GM12878 (cell line): Measurements from ENCODE around the gene C11orf65. TPM values are rescaled to one million over a fixed set of nuclear protein-coding genes. Genes with fewer than 3 reads are reported as not detected.
A peak's percentile ranks its signal among the peaks of the same experiment; 100 is the strongest.

ENCODE experiments used
- ATAC-seq: fragments of 200-7000 bp; cut with Tn5 transposase; 3 replicates; pipeline ENCODE4 v1.9.1; 2020; ENCODE audit warnings: mild to moderate bottlenecking, moderate library complexity
- BruUV-seq: library from RNA; stranded (reverse); fragments of 400-500 nt; replicated peaks from 2 replicates; lab custom pipeline; 2021; lab: Mats Ljungman, UMichigan
- CTCF ChIA-PET: fragments of 300-600 bp; sonication (Branson Sonifier 250); formaldehyde crosslinking; extraction: SDS; loops from one replicate; lab custom pipeline; 2021; ENCODE audit warnings: inconsistent platforms; lab: Yijun Ruan, JAX
- POLR2A ChIA-PET: fragments of 350-600 bp; formaldehyde crosslinking; extraction: SDS; loops from one replicate; lab custom pipeline; 2021; ENCODE audit warnings: inconsistent platforms; lab: Charles Lee
- RAD21 ChIA-PET: fragments of 300-600 bp; sonication (Branson Sonifier 250); formaldehyde crosslinking; loops from one replicate; lab custom pipeline; 2023; ENCODE audit warnings: antibody characterized with exemption; ENCODE audit not compliant: unreplicated experiment; lab: Charles Lee
- SMC1A ChIA-PET: fragments of 300-600 bp; sonication (Branson Sonifier 250); formaldehyde crosslinking; loops from one replicate; lab custom pipeline; 2023; ENCODE audit not compliant: unreplicated experiment, uncharacterized antibody; lab: Charles Lee
- DNase-seq: peaks from one replicate; pipeline ENCODE4 v3.0.0-alpha.2; 2011; ENCODE audit warnings: low read depth, low spot score
- FAIRE-seq: peaks from 3 replicates; lab custom pipeline; 2011; peaks lifted over from hg19 to GRCh38; lab: Jason Lieb, UNC
- H2AFZ ChIP-seq: 2 replicates; pipeline ENCODE4 v1.6.0; 2011; ENCODE audit warnings: low read depth, low read length, control low read depth; ENCODE audit not compliant: control insufficient read depth
- H3K27ac ChIP-seq: 2 replicates; pipeline ENCODE4 v1.5.1; 2011; ENCODE audit warnings: control low read depth; ENCODE audit not compliant: control insufficient read depth, insufficient read depth
- H3K27me3 ChIP-seq, 2 experiments: replicated peaks in 1 of 2; 2 replicates each; pipeline versions ENCODE4 v1.6.0 to v1.6.1; 2011; ENCODE audit warnings: low read length in 1 of 2; ENCODE audit not compliant: control insufficient read depth in 2 of 2, insufficient read depth in 2 of 2
- H3K36me3 ChIP-seq, 2 experiments: 2 replicates each; pipeline ENCODE4 v1.5.1; 2011; ENCODE audit warnings: low read length in 1 of 2; ENCODE audit not compliant: control insufficient read depth in 2 of 2, insufficient read depth in 2 of 2
- H3K4me1 ChIP-seq: 2 replicates; pipeline ENCODE4 v1.6.1; 2011; ENCODE audit warnings: mild to moderate bottlenecking, low read length, moderate library complexity, mixed read lengths; ENCODE audit not compliant: control insufficient read depth, insufficient read depth
- H3K4me2 ChIP-seq: 2 replicates; pipeline ENCODE4 v1.6.0; 2011; ENCODE audit warnings: control low read depth; ENCODE audit not compliant: control insufficient read depth, insufficient read depth
- H3K4me3 ChIP-seq: fragments of 200-600 bp; sonication (generic); 2 replicates; pipeline ENCODE4 v1.5.1; 2016
- H3K79me2 ChIP-seq: 2 replicates; pipeline ENCODE4 v1.6.0; 2011; ENCODE audit warnings: low read length; ENCODE audit not compliant: control insufficient read depth, insufficient read depth
- H3K9ac ChIP-seq: 2 replicates; pipeline ENCODE4 v1.8.0; 2011; ENCODE audit warnings: low read length, control low read depth, mixed read lengths; ENCODE audit not compliant: control insufficient read depth, insufficient read depth
- H3K9me3 ChIP-seq: replicated peaks from 3 replicates; pipeline ENCODE4 v1.5.1; 2011; ENCODE audit warnings: mild to moderate bottlenecking, low read length; ENCODE audit not compliant: control insufficient read depth, insufficient read depth
- H4K20me1 ChIP-seq: 2 replicates; pipeline ENCODE4 v1.6.0; 2011; ENCODE audit not compliant: control insufficient read depth, insufficient read depth
- BACH1 ChIP-seq: fragments of 450-650 bp; IDR thresholded peaks from 2 replicates; pipeline ENCODE4 v1.6.1; 2017; ENCODE audit warnings: mild to moderate bottlenecking, borderline replicate concordance
- BCL11A ChIP-seq: IDR thresholded peaks from 2 replicates; pipeline ENCODE4 v1.6.1; 2011; ENCODE audit warnings: low read depth, low read length
- CEBPB ChIP-seq, 2 experiments: fragments of 150-350 bp in 1 of 2; IDR thresholded peaks; 2 replicates each; pipeline ENCODE4 v1.6.1; 2012 to 2014; ENCODE audit warnings: low read depth in 2 of 2, low read length in 2 of 2, borderline replicate concordance in 1 of 2, inconsistent platforms in 1 of 2
- GABPA ChIP-seq: IDR thresholded peaks from 2 replicates; pipeline ENCODE4 v1.6.1; 2014; ENCODE audit warnings: antibody characterized with exemption, low read depth, mild to moderate bottlenecking, inconsistent platforms
- IKZF1 ChIP-seq: fragments of 450-650 bp; conservative IDR thresholded peaks from 2 replicates; pipeline ENCODE4 v1.6.1; 2017; ENCODE audit warnings: antibody characterized with exemption, mild to moderate bottlenecking
- MEF2A ChIP-seq: IDR thresholded peaks from 2 replicates; pipeline ENCODE4 v1.6.1; 2011; ENCODE audit warnings: low read depth, mild to moderate bottlenecking, low read length, moderate library complexity; ENCODE audit not compliant: insufficient read depth
- NFXL1 ChIP-seq: fragments of 450-650 bp; IDR thresholded peaks from 2 replicates; pipeline ENCODE4 v1.6.1; 2017; ENCODE audit warnings: antibody characterized with exemption, mild to moderate bottlenecking, borderline replicate concordance
- PAX5 ChIP-seq: IDR thresholded peaks from 2 replicates; pipeline ENCODE4 v1.6.1; 2011; ENCODE audit warnings: low read depth, low read length, borderline replicate concordance
- SMAD5 ChIP-seq: IDR thresholded peaks from 2 replicates; pipeline ENCODE4 v1.6.1; 2016; ENCODE audit warnings: antibody characterized with exemption, low read depth
- TBL1XR1 ChIP-seq: IDR thresholded peaks from 2 replicates; pipeline ENCODE4 v1.6.1; 2012; ENCODE audit warnings: low read depth, low read length, improper control_type of control experiment
- WGBS: methylation state at CpG from one replicate; pipeline ENCODE4 v1.1.6; 2016; ENCODE audit warnings: low lambda C conversion rate; ENCODE audit not compliant: insufficient replicate concordance, insufficient coverage; ENCODE audit errors: missing lambda C conversion rate; 5-methylcytosine and 5-hydroxymethylcytosine counted together
- in situ Hi-C: fragments of 300-500 bp; cut with MboI; formaldehyde crosslinking; loops from 9 replicates; pipeline ENCODE4 v1.14.3; 2018; ENCODE audit warnings: mixed read lengths
- intact Hi-C: fragments of 100-400 bp; cut with micrococcal nuclease; formaldehyde crosslinking; loops from one replicate; pipeline ENCODE4 v1.14.2; 2022; ENCODE audit not compliant: unreplicated experiment
- polyA plus RNA-seq, 11 experiments: library from polyadenylated mRNA; depleted of rRNA in 4 of 11; unstranded in 6 of 11; stranded (reverse) in 5 of 11; fragments of >200 nt; fragmentation: Nextera tagmentation in 4 of 11; fragmentation: Illumina TruSeq in 1 of 11; extraction: Ambion mirVana in 4 of 11; extraction: Trizol in 1 of 11; gene quantifications; 1 replicate in 1 of 11; 2 replicates in 10 of 11; pipeline versions ENCODE4 v1.2.1 to v1.2.3, GENCODE V29; 2011 to 2016; ENCODE audit warnings: inconsistent platforms in 2 of 11, missing spikeins in 2 of 11, low read depth in 1 of 11
- total RNA-seq, 4 experiments: library from RNA; depleted of rRNA in 3 of 4; stranded (reverse); fragments of >200 nt in 3 of 4; fragmentation: Illumina TruSeq in 1 of 4; extraction: Trizol in 1 of 4; gene quantifications; 2 replicates each; pipeline versions ENCODE4 v1.2.1 to v1.2.3, GENCODE V29; 2013 to 2021
- TF ChIP-seq, protein P1 (sequence below): fragments of 450-650 bp; formaldehyde crosslinking; IDR thresholded peaks from 2 replicates; pipeline ENCODE4 v1.5.0; 2022; ENCODE audit warnings: mild to moderate bottlenecking, missing genetic modification characterization
- TF ChIP-seq, protein P2 (sequence below): IDR thresholded peaks from 2 replicates; pipeline ENCODE4 v1.6.1; 2012; ENCODE audit warnings: mild to moderate bottlenecking, low read depth, low read length

The C11orf65 gene
- total and polyA plus RNA-seq, 10 of the 15 experiments (the other 5 are each of a cell fraction or from before 2014, with no cell fraction given) = 0.71 to 2.0 (median 1.2) TPM

DNA sequence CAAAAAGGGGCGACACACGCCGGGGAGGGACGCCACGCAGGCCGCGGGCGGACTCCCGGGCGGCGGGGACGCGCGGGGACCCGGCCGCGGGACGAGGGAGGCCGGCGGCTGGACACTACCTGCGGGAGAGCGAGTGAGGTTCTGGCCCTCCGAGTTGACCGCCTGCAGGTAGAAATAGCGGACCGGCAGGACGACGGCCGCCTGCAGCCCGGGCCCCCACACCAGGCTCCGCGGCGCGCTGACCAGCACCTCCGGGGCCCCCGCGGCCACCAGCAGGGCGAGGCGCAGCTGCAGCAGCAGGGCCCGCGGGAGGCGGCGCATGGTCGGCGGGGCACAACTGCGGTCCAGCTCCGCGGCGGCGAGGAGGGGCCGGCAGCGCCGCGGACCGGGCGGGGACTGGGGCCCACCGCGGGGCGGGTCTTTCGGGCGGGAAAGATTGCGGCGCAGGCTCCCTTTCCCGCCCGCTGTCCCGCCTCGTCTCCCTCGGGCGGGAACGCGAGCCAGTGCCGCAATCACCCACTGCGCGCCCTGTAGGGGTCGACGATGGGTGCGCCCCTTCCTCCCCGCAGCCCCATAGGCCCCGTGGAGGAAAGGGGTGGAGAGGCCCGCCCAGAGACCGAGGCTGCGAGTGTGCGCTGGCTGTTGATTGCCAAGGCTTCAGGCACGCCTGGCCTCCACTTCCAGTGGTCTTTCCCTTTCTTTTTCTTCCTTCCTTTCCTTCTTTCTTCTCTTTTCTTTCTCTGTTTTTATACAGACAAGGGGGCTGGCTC is 30.9 kb upstream of the C11orf65 start, which contains the start of gene POGLUT3:
Gene POGLUT3, minus strand, starts transcription at position 339 of the 770 bp plus-strand sequence. Its CDS starts 18 bp downstream, at position 321.
- DNase-seq = no peak
- TF ChIP-seq TBL1XR1 (no peak), BCL11A (no peak), MEF2A (no peak), GABPA (no peak), CEBPB (IDR thresholded peaks at IDR 0.05; ENCODE audit: borderline replicate concordance in 1 of 2, low read depth in 2 of 2, low read length in 2 of 2) (no peak), SMAD5 (no peak), PAX5 (no peak), BACH1 (peak; percentile 75), IKZF1 (peak; percentile 68), NFXL1 (no peak)
- TF ChIP-seq, protein P1, sequence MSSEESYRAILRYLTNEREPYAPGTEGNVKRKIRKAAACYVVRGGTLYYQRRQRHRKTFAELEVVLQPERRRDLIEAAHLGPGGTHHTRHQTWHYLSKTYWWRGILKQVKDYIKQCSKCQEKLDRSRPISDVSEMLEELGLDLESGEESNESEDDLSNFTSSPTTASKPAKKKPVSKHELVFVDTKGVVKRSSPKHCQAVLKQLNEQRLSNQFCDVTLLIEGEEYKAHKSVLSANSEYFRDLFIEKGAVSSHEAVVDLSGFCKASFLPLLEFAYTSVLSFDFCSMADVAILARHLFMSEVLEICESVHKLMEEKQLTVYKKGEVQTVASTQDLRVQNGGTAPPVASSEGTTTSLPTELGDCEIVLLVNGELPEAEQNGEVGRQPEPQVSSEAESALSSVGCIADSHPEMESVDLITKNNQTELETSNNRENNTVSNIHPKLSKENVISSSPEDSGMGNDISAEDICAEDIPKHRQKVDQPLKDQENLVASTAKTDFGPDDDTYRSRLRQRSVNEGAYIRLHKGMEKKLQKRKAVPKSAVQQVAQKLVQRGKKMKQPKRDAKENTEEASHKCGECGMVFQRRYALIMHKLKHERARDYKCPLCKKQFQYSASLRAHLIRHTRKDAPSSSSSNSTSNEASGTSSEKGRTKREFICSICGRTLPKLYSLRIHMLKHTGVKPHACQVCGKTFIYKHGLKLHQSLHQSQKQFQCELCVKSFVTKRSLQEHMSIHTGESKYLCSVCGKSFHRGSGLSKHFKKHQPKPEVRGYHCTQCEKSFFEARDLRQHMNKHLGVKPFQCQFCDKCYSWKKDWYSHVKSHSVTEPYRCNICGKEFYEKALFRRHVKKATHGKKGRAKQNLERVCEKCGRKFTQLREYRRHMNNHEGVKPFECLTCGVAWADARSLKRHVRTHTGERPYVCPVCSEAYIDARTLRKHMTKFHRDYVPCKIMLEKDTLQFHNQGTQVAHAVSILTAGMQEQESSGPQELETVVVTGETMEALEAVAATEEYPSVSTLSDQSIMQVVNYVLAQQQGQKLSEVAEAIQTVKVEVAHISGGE = no peak
- TF ChIP-seq, protein P2, sequence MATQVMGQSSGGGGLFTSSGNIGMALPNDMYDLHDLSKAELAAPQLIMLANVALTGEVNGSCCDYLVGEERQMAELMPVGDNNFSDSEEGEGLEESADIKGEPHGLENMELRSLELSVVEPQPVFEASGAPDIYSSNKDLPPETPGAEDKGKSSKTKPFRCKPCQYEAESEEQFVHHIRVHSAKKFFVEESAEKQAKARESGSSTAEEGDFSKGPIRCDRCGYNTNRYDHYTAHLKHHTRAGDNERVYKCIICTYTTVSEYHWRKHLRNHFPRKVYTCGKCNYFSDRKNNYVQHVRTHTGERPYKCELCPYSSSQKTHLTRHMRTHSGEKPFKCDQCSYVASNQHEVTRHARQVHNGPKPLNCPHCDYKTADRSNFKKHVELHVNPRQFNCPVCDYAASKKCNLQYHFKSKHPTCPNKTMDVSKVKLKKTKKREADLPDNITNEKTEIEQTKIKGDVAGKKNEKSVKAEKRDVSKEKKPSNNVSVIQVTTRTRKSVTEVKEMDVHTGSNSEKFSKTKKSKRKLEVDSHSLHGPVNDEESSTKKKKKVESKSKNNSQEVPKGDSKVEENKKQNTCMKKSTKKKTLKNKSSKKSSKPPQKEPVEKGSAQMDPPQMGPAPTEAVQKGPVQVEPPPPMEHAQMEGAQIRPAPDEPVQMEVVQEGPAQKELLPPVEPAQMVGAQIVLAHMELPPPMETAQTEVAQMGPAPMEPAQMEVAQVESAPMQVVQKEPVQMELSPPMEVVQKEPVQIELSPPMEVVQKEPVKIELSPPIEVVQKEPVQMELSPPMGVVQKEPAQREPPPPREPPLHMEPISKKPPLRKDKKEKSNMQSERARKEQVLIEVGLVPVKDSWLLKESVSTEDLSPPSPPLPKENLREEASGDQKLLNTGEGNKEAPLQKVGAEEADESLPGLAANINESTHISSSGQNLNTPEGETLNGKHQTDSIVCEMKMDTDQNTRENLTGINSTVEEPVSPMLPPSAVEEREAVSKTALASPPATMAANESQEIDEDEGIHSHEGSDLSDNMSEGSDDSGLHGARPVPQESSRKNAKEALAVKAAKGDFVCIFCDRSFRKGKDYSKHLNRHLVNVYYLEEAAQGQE = no peak

More for the DNA sequence above, 30.9 kb upstream of the C11orf65 start, which contains the start of gene POGLUT3:
- Histone ChIP-seq H4K20me1 (no peaks in the 10 kb centered on the region), H3K4me1 (no peaks in the 10 kb centered on the region), H3K9ac (peak within 1 kb of the TSS; percentile 97), H3K79me2 (peaks cover 10% of the 10 kb centered on the region), H3K4me2 (peak within 1 kb of the TSS; percentile 94), H3K9me3 (no peaks in the 10 kb centered on the region), H3K27ac (peak within 1 kb of the TSS; percentile 66), H3K4me3 (peak within 1 kb of the TSS; percentile 65), H2AFZ (peak within 1 kb of the TSS; percentile 79), H3K27me3 (no peaks in the 10 kb centered on the region), H3K36me3 (no peaks in the 10 kb centered on the region)
- no TSS peak for BruUV-seq
- RAD21 ChIA-PET = no interaction called here
- POLR2A ChIA-PET = interaction anchor here (1.0 kb wide), 1 partner anchor 61 kb away, joined by 3 read pairs; no protein-coding TSS in a partner anchor
- WGBS = 3% methylated on average over 70 of the region's 84 CpGs
- SMC1A ChIA-PET = interaction anchor here (0.6 to 1.1 kb wide), 4 partner anchors 61 to 155 kb away, joined by 3 to 4 read pairs (median 3); no protein-coding TSS in a partner anchor
- FAIRE-seq = no peak
- peak; percentile 83 for ATAC-seq
- in situ Hi-C loops = no loop called here
- CTCF ChIA-PET = no interaction called here
- intact Hi-C loops = loop anchor here (10.0 kb wide), 1 partner anchor 273 kb away; the partner anchor contains the start of genes ATM and NPAT
